Stimulated activated CD8-positive, alpha-beta memory T cell treated with anti-CD3 and anti-CD28 coated beads, Interleukin-4, amount 100 ng/mL, for 24 hours (primary cell): Measurements from ENCODE around the gene RAB43.

Experiments used
- DNase-seq: peaks from one replicate; pipeline ENCODE4 v3.0.0-alpha.2; 2020; ENCODE audit warnings: low read depth

RAB43 gene

GRCh38 chr3:129060276-129061022 is 61.2 kb downstream of the RAB43 start, which contains the start of gene GP9:
TSS of gene GP9 (plus strand) at chr3:129060779. CDS start at chr3:129061740, 961 bp downstream.
- no peak for DNase-seq

GRCh38 chr3:129059311-129059958 is 62.2 kb downstream of the RAB43 start:
- DNase-seq: no peak

- no peak for DNase-seq
Measured at GRCh38 chr3:129058441-129059200, 63.0 kb downstream of the RAB43 start.

- DNase-seq: no peak
Measured at GRCh38 chr3:129057249-129057648, 64.4 kb downstream of the RAB43 start.

GRCh38 chr3:129056451-129057173 is 65.0 kb downstream of the RAB43 start:
- DNase-seq: no peak

- no peak for DNase-seq
Measured at GRCh38 chr3:129054605-129055104, 66.9 kb downstream of the RAB43 start.

GRCh38 chr3:129052675-129053074 is 68.9 kb downstream of the RAB43 start:
- no peak for DNase-seq

GRCh38 chr3:129051871-129052340 is 69.7 kb downstream of the RAB43 start:
- DNase-seq: no peak

- no peak for DNase-seq
Measured at GRCh38 chr3:129050556-129051295, 70.9 kb downstream of the RAB43 start.

GRCh38 chr3:129047553-129047839 is 74.1 kb downstream of the RAB43 start:
- no peak for DNase-seq

GRCh38 chr3:129046732-129047552 is 74.7 kb downstream of the RAB43 start:
- DNase-seq: no peak

GRCh38 chr3:129046037-129046731 is 75.4 kb downstream of the RAB43 start:
- DNase-seq: no peak

GRCh38 chr3:129045675-129046036 is 75.9 kb downstream of the RAB43 start:
- peak; percentile 31 for DNase-seq

- DNase-seq: no peak
Measured at GRCh38 chr3:129040579-129041300, 80.9 kb downstream of the RAB43 start.

- no peak for DNase-seq
Measured at GRCh38 chr3:129040039-129040336, 81.6 kb downstream of the RAB43 start.

GRCh38 chr3:129039271-129040038 is 82.1 kb downstream of the RAB43 start:
- DNase-seq: no peak

GRCh38 chr3:129038121-129038855 is 83.3 kb downstream of the RAB43 start:
- DNase-seq: no peak
